HepG2 (cell line): ENCODE results near the gene SRP14. TPM values are rescaled to one million over a fixed set of nuclear protein-coding genes. Genes with fewer than 3 reads are reported as not detected.

Experiments
- ATF7 ChIP-seq, 2 experiments: fragments of 450-650 bp in 1 of 2; sonication (generic) in 1 of 2; formaldehyde crosslinking in 1 of 2; IDR thresholded peaks; 2 replicates each; pipeline versions ENCODE4 v1.4.0 to v1.6.1; 2016 to 2020; ENCODE audit warnings: antibody characterized with exemption in 1 of 2, mild to moderate bottlenecking in 1 of 2, missing genetic modification reagents in 1 of 2
- CEBPG ChIP-seq: IDR thresholded peaks from 2 replicates; pipeline ENCODE4 v1.6.1; 2016
- DPF2 ChIP-seq: sonication (generic); formaldehyde crosslinking; IDR thresholded peaks from 2 replicates; pipeline ENCODE4 v1.4.0; 2020; ENCODE audit warnings: mild to moderate bottlenecking, low read depth, missing genetic modification reagents, borderline replicate concordance
- HDAC2 ChIP-seq: sonication (generic); formaldehyde crosslinking; IDR thresholded peaks from 2 replicates; pipeline ENCODE4 v1.4.0; 2020; ENCODE audit warnings: missing genetic modification reagents
- HIVEP1 ChIP-seq: sonication (generic); formaldehyde crosslinking; IDR thresholded peaks from 2 replicates; pipeline ENCODE4 v1.4.0; 2020; ENCODE audit warnings: mild to moderate bottlenecking, missing genetic modification reagents
- HOMEZ ChIP-seq: IDR thresholded peaks from 2 replicates; pipeline ENCODE4 v1.6.1; 2016; ENCODE audit warnings: low read depth
- KDM5A ChIP-seq: fragments of 200-600 bp; sonication (generic); IDR thresholded peaks from 2 replicates; pipeline ENCODE4 v1.7.0; 2018; ENCODE audit warnings: antibody characterized with exemption, mild to moderate bottlenecking, low read length, borderline replicate concordance
- NFIC ChIP-seq: IDR thresholded peaks from 2 replicates; pipeline ENCODE4 v1.6.1; 2012; ENCODE audit warnings: mild to moderate bottlenecking, low read length, inconsistent platforms
- PRMT3 ChIP-seq: sonication (generic); formaldehyde crosslinking; IDR thresholded peaks from 2 replicates; pipeline ENCODE4 v1.8.1; 2022; ENCODE audit warnings: low read depth, mild to moderate bottlenecking, moderate library complexity, missing genetic modification reagents, borderline replicate concordance
- SMAD9 ChIP-seq: sonication (generic); formaldehyde crosslinking; IDR thresholded peaks from 2 replicates; pipeline ENCODE4 v1.5.1; 2020; ENCODE audit warnings: mild to moderate bottlenecking, missing genetic modification reagents
- SRF ChIP-seq: IDR thresholded peaks from 2 replicates; pipeline ENCODE4 v1.6.1; 2011; ENCODE audit warnings: mild to moderate bottlenecking, low read depth, low read length, moderate library complexity
- TP53 ChIP-seq: sonication (generic); formaldehyde crosslinking; conservative IDR thresholded peaks from 2 replicates; pipeline ENCODE4 v1.4.0; 2020; ENCODE audit warnings: missing genetic modification reagents
- TRIM24 ChIP-seq: sonication (generic); formaldehyde crosslinking; IDR thresholded peaks from 2 replicates; pipeline ENCODE4 v1.8.0; 2022; ENCODE audit warnings: mild to moderate bottlenecking, missing genetic modification reagents
- U2AF2 ChIP-seq: fragments of 200-400 bp; formaldehyde crosslinking; IDR thresholded peaks from 2 replicates; pipeline ENCODE4 v1.6.1; 2017; ENCODE audit warnings: low read depth, mild to moderate bottlenecking, low read length
- ZNF160 ChIP-seq: sonication (generic); formaldehyde crosslinking; IDR thresholded peaks from 2 replicates; pipeline ENCODE4 v1.8.0; 2022; ENCODE audit warnings: mild to moderate bottlenecking, inconsistent platforms, missing genetic modification reagents
- ZNF230 ChIP-seq: sonication (generic); formaldehyde crosslinking; IDR thresholded peaks from 2 replicates; pipeline ENCODE4 v1.4.0; 2020; ENCODE audit warnings: mild to moderate bottlenecking, missing genetic modification reagents
- ZNF326 ChIP-seq: sonication (generic); formaldehyde crosslinking; IDR thresholded peaks from 2 replicates; pipeline ENCODE4 v1.4.0; 2020; ENCODE audit warnings: missing genetic modification reagents, borderline replicate concordance
- ZNF639 ChIP-seq: conservative IDR thresholded peaks from 2 replicates; pipeline ENCODE4 v1.6.1; 2018; ENCODE audit warnings: missing genetic modification reagents
- polyA plus RNA-seq, 8 experiments: library from polyadenylated mRNA; depleted of rRNA in 3 of 8; stranded (reverse) in 7 of 8; unstranded in 1 of 8; fragments of >200 nt; fragmentation: Illumina TruSeq in 4 of 8; extraction: Trizol in 4 of 8; gene quantifications; 2 replicates each; pipeline versions ENCODE4 v1.2.1 to v1.2.3, GENCODE V29; 2011 to 2016; ENCODE audit warnings: low read depth in 4 of 8, missing spikeins in 1 of 8, mixed read lengths in 1 of 8; ENCODE audit not compliant: insufficient read depth in 1 of 8
- total RNA-seq, 5 experiments: library from RNA; depleted of rRNA; stranded (reverse); fragments of >200 nt; fragmentation: Illumina TruSeq; extraction: Trizol; gene quantifications; 2 replicates each; pipeline ENCODE4 v1.2.3, GENCODE V29; 2016; ENCODE audit warnings: low read depth in 1 of 5
- TF ChIP-seq, protein P1 (sequence below): sonication (generic); formaldehyde crosslinking; IDR thresholded peaks from 2 replicates; pipeline ENCODE4 v1.8.1; 2023; ENCODE audit warnings: mild to moderate bottlenecking, missing genetic modification reagents
- TF ChIP-seq, protein P2 (sequence below): sonication (generic); formaldehyde crosslinking; IDR thresholded peaks from 2 replicates; pipeline ENCODE4 v1.8.0; 2022; ENCODE audit warnings: mild to moderate bottlenecking, missing genetic modification reagents
- TF ChIP-seq, protein P3 (sequence below): sonication (generic); formaldehyde crosslinking; IDR thresholded peaks from 2 replicates; pipeline ENCODE4 v1.8.0; 2022; ENCODE audit warnings: missing genetic modification reagents, mild to moderate bottlenecking, moderate library complexity, borderline replicate concordance
- TF ChIP-seq, protein P4 (sequence below): sonication (generic); formaldehyde crosslinking; IDR thresholded peaks from 2 replicates; pipeline ENCODE4 v1.4.0; 2020; ENCODE audit warnings: missing genetic modification reagents

The SRP14 gene
- total and polyA plus RNA-seq, 2 of the 13 experiments (the other 11 are each of a cell fraction or from before 2014, with no cell fraction given) = 208 to 356 TPM

GRCh38 chr15:40002295-40002694 lies 36.7 kb downstream of the SRP14 start (continued):
- TF ChIP-seq, protein P1, sequence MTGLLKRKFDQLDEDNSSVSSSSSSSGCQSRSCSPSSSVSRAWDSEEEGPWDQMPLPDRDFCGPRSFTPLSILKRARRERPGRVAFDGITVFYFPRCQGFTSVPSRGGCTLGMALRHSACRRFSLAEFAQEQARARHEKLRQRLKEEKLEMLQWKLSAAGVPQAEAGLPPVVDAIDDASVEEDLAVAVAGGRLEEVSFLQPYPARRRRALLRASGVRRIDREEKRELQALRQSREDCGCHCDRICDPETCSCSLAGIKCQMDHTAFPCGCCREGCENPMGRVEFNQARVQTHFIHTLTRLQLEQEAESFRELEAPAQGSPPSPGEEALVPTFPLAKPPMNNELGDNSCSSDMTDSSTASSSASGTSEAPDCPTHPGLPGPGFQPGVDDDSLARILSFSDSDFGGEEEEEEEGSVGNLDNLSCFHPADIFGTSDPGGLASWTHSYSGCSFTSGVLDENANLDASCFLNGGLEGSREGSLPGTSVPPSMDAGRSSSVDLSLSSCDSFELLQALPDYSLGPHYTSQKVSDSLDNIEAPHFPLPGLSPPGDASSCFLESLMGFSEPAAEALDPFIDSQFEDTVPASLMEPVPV = no peak
- TF ChIP-seq ZNF326 (no peak), HOMEZ (CRISPR knock-in tag) (peak; percentile 84), ATF7 (IDR thresholded peaks at IDR 0.05) (no peak), ATF7 (CRISPR knock-in tag; IDR thresholded peaks at IDR 0.05) (no peak), ZNF160 (CRISPR knock-in tag) (no peak), CEBPG (CRISPR knock-in tag) (peak; percentile 52; the same call in 1 of the 2 replicates), HDAC2 (CRISPR knock-in tag) (peak; percentile 88; the same call in 1 of the 2 replicates), TRIM24 (CRISPR knock-in tag) (no peak), ZNF230 (no peak), HIVEP1 (no peak), PRMT3 (CRISPR knock-in tag) (no peak), U2AF2 (no peak), SRF (peak; percentile 53; the same call in 1 of the 2 replicates), DPF2 (CRISPR knock-in tag) (peak; percentile 56; the same call in 1 of the 2 replicates), SMAD9 (CRISPR knock-in tag) (no peak), NFIC (0 out of 2 replicates have a peak, but pooled peaks have one; percentile 29), KDM5A (no peak; the same call in 1 of the 2 replicates), ZNF639 (CRISPR knock-in tag) (0 out of 2 replicates have a peak, but pooled peaks have one; percentile 30), TP53 (CRISPR knock-in tag) (peak; percentile 99)
- TF ChIP-seq, protein P2, sequence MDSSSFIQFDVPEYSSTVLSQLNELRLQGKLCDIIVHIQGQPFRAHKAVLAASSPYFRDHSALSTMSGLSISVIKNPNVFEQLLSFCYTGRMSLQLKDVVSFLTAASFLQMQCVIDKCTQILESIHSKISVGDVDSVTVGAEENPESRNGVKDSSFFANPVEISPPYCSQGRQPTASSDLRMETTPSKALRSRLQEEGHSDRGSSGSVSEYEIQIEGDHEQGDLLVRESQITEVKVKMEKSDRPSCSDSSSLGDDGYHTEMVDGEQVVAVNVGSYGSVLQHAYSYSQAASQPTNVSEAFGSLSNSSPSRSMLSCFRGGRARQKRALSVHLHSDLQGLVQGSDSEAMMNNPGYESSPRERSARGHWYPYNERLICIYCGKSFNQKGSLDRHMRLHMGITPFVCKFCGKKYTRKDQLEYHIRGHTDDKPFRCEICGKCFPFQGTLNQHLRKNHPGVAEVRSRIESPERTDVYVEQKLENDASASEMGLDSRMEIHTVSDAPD = no peak
- TF ChIP-seq, protein P3, sequence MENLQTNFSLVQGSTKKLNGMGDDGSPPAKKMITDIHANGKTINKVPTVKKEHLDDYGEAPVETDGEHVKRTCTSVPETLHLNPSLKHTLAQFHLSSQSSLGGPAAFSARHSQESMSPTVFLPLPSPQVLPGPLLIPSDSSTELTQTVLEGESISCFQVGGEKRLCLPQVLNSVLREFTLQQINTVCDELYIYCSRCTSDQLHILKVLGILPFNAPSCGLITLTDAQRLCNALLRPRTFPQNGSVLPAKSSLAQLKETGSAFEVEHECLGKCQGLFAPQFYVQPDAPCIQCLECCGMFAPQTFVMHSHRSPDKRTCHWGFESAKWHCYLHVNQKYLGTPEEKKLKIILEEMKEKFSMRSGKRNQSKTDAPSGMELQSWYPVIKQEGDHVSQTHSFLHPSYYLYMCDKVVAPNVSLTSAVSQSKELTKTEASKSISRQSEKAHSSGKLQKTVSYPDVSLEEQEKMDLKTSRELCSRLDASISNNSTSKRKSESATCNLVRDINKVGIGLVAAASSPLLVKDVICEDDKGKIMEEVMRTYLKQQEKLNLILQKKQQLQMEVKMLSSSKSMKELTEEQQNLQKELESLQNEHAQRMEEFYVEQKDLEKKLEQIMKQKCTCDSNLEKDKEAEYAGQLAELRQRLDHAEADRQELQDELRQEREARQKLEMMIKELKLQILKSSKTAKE (CRISPR knock-in tag) = no peak
- TF ChIP-seq, protein P4, sequence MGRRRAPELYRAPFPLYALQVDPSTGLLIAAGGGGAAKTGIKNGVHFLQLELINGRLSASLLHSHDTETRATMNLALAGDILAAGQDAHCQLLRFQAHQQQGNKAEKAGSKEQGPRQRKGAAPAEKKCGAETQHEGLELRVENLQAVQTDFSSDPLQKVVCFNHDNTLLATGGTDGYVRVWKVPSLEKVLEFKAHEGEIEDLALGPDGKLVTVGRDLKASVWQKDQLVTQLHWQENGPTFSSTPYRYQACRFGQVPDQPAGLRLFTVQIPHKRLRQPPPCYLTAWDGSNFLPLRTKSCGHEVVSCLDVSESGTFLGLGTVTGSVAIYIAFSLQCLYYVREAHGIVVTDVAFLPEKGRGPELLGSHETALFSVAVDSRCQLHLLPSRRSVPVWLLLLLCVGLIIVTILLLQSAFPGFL (CRISPR knock-in tag) = no peak
